Thoracic aorta (tissue), 2 donors: ENCODE results near the gene ALKBH6. TPM values are rescaled to one million over a fixed set of nuclear protein-coding genes. Genes with fewer than 3 reads are reported as not detected.
"Not testable (repeated sequence)": the region's sequence is repeated elsewhere in the genome, so short reads cannot be mapped to it uniquely, and the experiment has no call there.

Experiments used
- ATAC-seq: fragments of 150-250 bp; one replicate; pipeline ENCODE4 v1.8.0; 2017; ENCODE audit warnings: low read depth; ENCODE audit not compliant: insufficient number of reproducible peaks, low FRiP score
- DNase-seq: peaks from one replicate; pipeline ENCODE4 v3.0.0-alpha.2; 2020; ENCODE audit warnings: low spot score
- H3K27ac ChIP-seq, 2 donors: fragments of 200-600 bp; sonication (generic); 1 replicate in 1 of 2; 2 replicates in 1 of 2; pipeline ENCODE4 v1.5.1; 2016; ENCODE audit warnings: mild to moderate bottlenecking in 2 of 2, moderate library complexity in 2 of 2
- H3K27me3 ChIP-seq: fragments of 200-600 bp; sonication (generic); replicated peaks from 2 replicates; pipeline ENCODE4 v1.6.0; 2016; ENCODE audit warnings: mild to moderate bottlenecking; ENCODE audit not compliant: insufficient read depth
- H3K36me3 ChIP-seq: fragments of 200-600 bp; sonication (generic); one replicate; pipeline ENCODE4 v1.5.1; 2016
- H3K4me1 ChIP-seq, 2 donors: fragments of 200-600 bp; sonication (generic); 1 replicate in 1 of 2; 2 replicates in 1 of 2; pipeline versions ENCODE4 v1.5.1 to v1.6.0; 2016; ENCODE audit warnings: low read depth in 2 of 2, mild to moderate bottlenecking in 1 of 2; ENCODE audit not compliant: control insufficient read depth in 1 of 2
- H3K4me3 ChIP-seq: fragments of 200-600 bp; sonication (generic); 2 replicates; pipeline ENCODE4 v1.5.1; 2016; ENCODE audit warnings: mild to moderate bottlenecking
- H3K9me3 ChIP-seq: fragments of 200-600 bp; sonication (generic); 2 replicates; pipeline ENCODE4 v1.5.1; 2016
- CTCF ChIP-seq: fragments of 200-600 bp; sonication (generic); IDR thresholded peaks from one replicate; pipeline ENCODE4 v1.5.1; 2019; ENCODE audit warnings: antibody characterized with exemption
- total RNA-seq, 2 donors: library from RNA; depleted of rRNA; stranded (reverse); fragments of >200 nt; gene quantifications; one replicate each; pipeline versions ENCODE4 v1.1.0 to v1.2.3, GENCODE V29; 2016

Gene ALKBH6
- total RNA-seq, 2 donors from 2014 or later, result 19.8 to 55.8 TPM

GRCh38 chr19:35986664-35987570, 27.1 kb downstream of the ALKBH6 start:
- H3K9me3 ChIP-seq, result no peaks in the 10 kb centered on the region
- no peak overlapping the region for H3K27ac ChIP-seq
- H3K27me3 ChIP-seq, result no peaks in the 10 kb centered on the region
- no peak for ATAC-seq
- no peak for TF ChIP-seq CTCF
- H3K4me3 ChIP-seq, result peak overlapping the region; percentile 63
- no peak for DNase-seq
- peaks cover 0 to 6% of the 10 kb centered on the region in 2 donors for H3K4me1 ChIP-seq
- H3K36me3 ChIP-seq, result no peaks in the 10 kb centered on the region

- no peaks in the 10 kb centered on the region for H3K27me3 ChIP-seq
- no peak overlapping the region for H3K4me3 ChIP-seq
- TF ChIP-seq CTCF, result no peak
- no peaks in the 10 kb centered on the region for H3K36me3 ChIP-seq
- no peak overlapping the region for H3K27ac ChIP-seq
- H3K9me3 ChIP-seq, result no peaks in the 10 kb centered on the region
- DNase-seq (no peak), ATAC-seq (no peak)
- peaks cover 0 to 6% of the 10 kb centered on the region in 2 donors for H3K4me1 ChIP-seq
These were observed 27.9 kb downstream of the ALKBH6 start for GRCh38 chr19:35986111-35986510.

GRCh38 chr19:35983177-35983576, 30.8 kb downstream of the ALKBH6 start:
- H3K4me3 ChIP-seq, result no peak overlapping the region
- DNase-seq, result no peak
- ATAC-seq, result no peak

GRCh38 chr19:35980997-35981396, 33.0 kb downstream of the ALKBH6 start:
- not testable (repeated sequence) for H3K27ac ChIP-seq, H3K36me3 ChIP-seq, H3K9me3 ChIP-seq, H3K27me3 ChIP-seq, H3K4me1 ChIP-seq, ATAC-seq, H3K4me3 ChIP-seq, DNase-seq

More at GRCh38 chr19:35983177-35983576, 30.8 kb downstream of the ALKBH6 start:
- Histone ChIP-seq H3K9me3 (no peaks in the 10 kb centered on the region), H3K27me3 (no peaks in the 10 kb centered on the region), H3K4me1 (peaks cover 0 to 6% of the 10 kb centered on the region in 2 donors), H3K36me3 (no peaks in the 10 kb centered on the region), H3K27ac (no peak overlapping the region)
- no peak for TF ChIP-seq CTCF

- H3K27ac ChIP-seq, result no peak overlapping the region
- no peaks in the 10 kb centered on the region for H3K27me3 ChIP-seq
- no peak for TF ChIP-seq CTCF
- no peaks in the 10 kb centered on the region for H3K4me1 ChIP-seq
- no peak for DNase-seq
- no peaks in the 10 kb centered on the region for H3K9me3 ChIP-seq
- no peak for ATAC-seq
- H3K36me3 ChIP-seq, result no peaks in the 10 kb centered on the region
- no peak overlapping the region for H3K4me3 ChIP-seq
These were observed 35.1 kb downstream of the ALKBH6 start for GRCh38 chr19:35978832-35979365.
